DND-41 (cell line): ENCODE results near the gene GGN.
"Not testable (repeated sequence)": the region's sequence is repeated elsewhere in the genome, so short reads cannot be mapped to it uniquely, and the experiment has no call there.

Source experiments
- ATAC-seq: fragments of 200-7000 bp; cut with Tn5 transposase; 3 replicates; pipeline ENCODE4 v1.9.1; 2021; ENCODE audit warnings: low read depth; ENCODE audit not compliant: insufficient read depth
- DNase-seq: peaks from one replicate; pipeline ENCODE4 v3.0.0-alpha.2; 2020
- H2AFZ ChIP-seq: 2 replicates; pipeline ENCODE4 v1.6.0; 2012; ENCODE audit warnings: low read depth, low read length
- H3K27ac ChIP-seq: 2 replicates; pipeline ENCODE4 v1.5.1; 2012; ENCODE audit warnings: low read length, inconsistent platforms
- H3K27me3 ChIP-seq: fragments of 200-600 bp; sonication (generic); 2 replicates; pipeline ENCODE4 v1.6.0; 2012; ENCODE audit warnings: low read length, mild to moderate bottlenecking, inconsistent platforms; ENCODE audit not compliant: insufficient read depth, poor library complexity
- H3K36me3 ChIP-seq: 2 replicates; pipeline ENCODE4 v1.5.1; 2012; ENCODE audit warnings: low read length, inconsistent platforms; ENCODE audit not compliant: insufficient read depth
- H3K4me1 ChIP-seq: 2 replicates; pipeline ENCODE4 v1.5.1; 2012; ENCODE audit warnings: mild to moderate bottlenecking, low read length; ENCODE audit not compliant: insufficient read depth
- H3K4me2 ChIP-seq: 2 replicates; pipeline ENCODE4 v1.6.0; 2012; ENCODE audit warnings: mild to moderate bottlenecking, moderate library complexity, low read length, inconsistent platforms; ENCODE audit not compliant: insufficient read depth
- H3K4me3 ChIP-seq, 2 experiments: fragments of 200-600 bp in 1 of 2; shearing (Covaris generic) in 1 of 2; 2 replicates each; pipeline ENCODE4 v1.5.1; 2012 to 2016; ENCODE audit warnings: inconsistent platforms in 2 of 2, low read length in 2 of 2, mild to moderate bottlenecking in 2 of 2, low read depth in 1 of 2, moderate library complexity in 1 of 2
- H3K79me2 ChIP-seq: 2 replicates; pipeline ENCODE4 v1.6.0; 2012; ENCODE audit warnings: low read length, inconsistent platforms; ENCODE audit not compliant: insufficient read depth
- H3K9ac ChIP-seq: 2 replicates; pipeline ENCODE4 v1.6.0; 2012; ENCODE audit warnings: low read depth, mild to moderate bottlenecking, inconsistent platforms, low read length, moderate library complexity
- H3K9me3 ChIP-seq: 2 replicates; pipeline ENCODE4 v1.5.1; 2012; ENCODE audit warnings: low read length, moderate library complexity, mild to moderate bottlenecking, inconsistent platforms; ENCODE audit not compliant: insufficient read depth, severe bottlenecking
- H4K20me1 ChIP-seq: 2 replicates; pipeline ENCODE4 v1.6.0; 2012; ENCODE audit warnings: low read length; ENCODE audit not compliant: insufficient read depth
- EZH2 ChIP-seq: IDR thresholded peaks from 3 replicates; pipeline ENCODE4 v1.6.1; 2012; ENCODE audit warnings: borderline replicate concordance, low read depth, mild to moderate bottlenecking, moderate library complexity, low read length, inconsistent platforms; ENCODE audit not compliant: severe bottlenecking
- TF ChIP-seq, protein P1 (sequence below): IDR thresholded peaks from 2 replicates; pipeline ENCODE4 v1.5.1; 2012; ENCODE audit warnings: borderline replicate concordance, low read length, moderate library complexity, mild to moderate bottlenecking; ENCODE audit not compliant: poor library complexity, severe bottlenecking; ENCODE audit errors: extremely low read depth

Gene GGN

GRCh38 chr19:38433268-38433733 is 45.5 kb upstream of the GGN start, which contains the start of gene RYR1:
Gene RYR1, plus strand, starts transcription at chr19:38433691. Its CDS starts 139 bp downstream, at chr19:38433830.
- Histone ChIP-seq H3K36me3 (no peaks in the 10 kb centered on the region), H3K4me3 (no peak within 1 kb of the TSS), H3K4me2 (no peak within 1 kb of the TSS), H3K27me3 (no peaks in the 10 kb centered on the region), H4K20me1 (no peaks in the 10 kb centered on the region), H3K9ac (no peak within 1 kb of the TSS), H3K4me1 (no peaks in the 10 kb centered on the region), H3K9me3 (no peaks in the 10 kb centered on the region), H3K27ac (no peak within 1 kb of the TSS), H2AFZ (no peak within 1 kb of the TSS), H3K79me2 (no peaks in the 10 kb centered on the region)
- ATAC-seq (no peak), DNase-seq (no peak)
- TF ChIP-seq, protein P1, sequence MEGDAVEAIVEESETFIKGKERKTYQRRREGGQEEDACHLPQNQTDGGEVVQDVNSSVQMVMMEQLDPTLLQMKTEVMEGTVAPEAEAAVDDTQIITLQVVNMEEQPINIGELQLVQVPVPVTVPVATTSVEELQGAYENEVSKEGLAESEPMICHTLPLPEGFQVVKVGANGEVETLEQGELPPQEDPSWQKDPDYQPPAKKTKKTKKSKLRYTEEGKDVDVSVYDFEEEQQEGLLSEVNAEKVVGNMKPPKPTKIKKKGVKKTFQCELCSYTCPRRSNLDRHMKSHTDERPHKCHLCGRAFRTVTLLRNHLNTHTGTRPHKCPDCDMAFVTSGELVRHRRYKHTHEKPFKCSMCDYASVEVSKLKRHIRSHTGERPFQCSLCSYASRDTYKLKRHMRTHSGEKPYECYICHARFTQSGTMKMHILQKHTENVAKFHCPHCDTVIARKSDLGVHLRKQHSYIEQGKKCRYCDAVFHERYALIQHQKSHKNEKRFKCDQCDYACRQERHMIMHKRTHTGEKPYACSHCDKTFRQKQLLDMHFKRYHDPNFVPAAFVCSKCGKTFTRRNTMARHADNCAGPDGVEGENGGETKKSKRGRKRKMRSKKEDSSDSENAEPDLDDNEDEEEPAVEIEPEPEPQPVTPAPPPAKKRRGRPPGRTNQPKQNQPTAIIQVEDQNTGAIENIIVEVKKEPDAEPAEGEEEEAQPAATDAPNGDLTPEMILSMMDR = no peak
- no peak for TF ChIP-seq EZH2

GRCh38 chr19:38430931-38431330 is 43.1 kb upstream of the GGN start:
- peaks cover 1% of the 10 kb centered on the region for H3K4me1 ChIP-seq
- no peaks in the 10 kb centered on the region for H4K20me1 ChIP-seq
- no peak overlapping the region for H3K4me3 ChIP-seq
- H3K9me3 ChIP-seq = no peaks in the 10 kb centered on the region
- H3K27me3 ChIP-seq = no peaks in the 10 kb centered on the region
- H3K4me2 ChIP-seq = no peak overlapping the region
- H3K79me2 ChIP-seq = no peaks in the 10 kb centered on the region
- no peaks in the 10 kb centered on the region for H3K36me3 ChIP-seq
- H3K27ac ChIP-seq = no peak overlapping the region
- no peak for TF ChIP-seq EZH2
- TF ChIP-seq, protein P1 = no peak
- no peak overlapping the region for H2AFZ ChIP-seq
- no peak for ATAC-seq
- H3K9ac ChIP-seq = no peak overlapping the region
- no peak for DNase-seq

DNA sequence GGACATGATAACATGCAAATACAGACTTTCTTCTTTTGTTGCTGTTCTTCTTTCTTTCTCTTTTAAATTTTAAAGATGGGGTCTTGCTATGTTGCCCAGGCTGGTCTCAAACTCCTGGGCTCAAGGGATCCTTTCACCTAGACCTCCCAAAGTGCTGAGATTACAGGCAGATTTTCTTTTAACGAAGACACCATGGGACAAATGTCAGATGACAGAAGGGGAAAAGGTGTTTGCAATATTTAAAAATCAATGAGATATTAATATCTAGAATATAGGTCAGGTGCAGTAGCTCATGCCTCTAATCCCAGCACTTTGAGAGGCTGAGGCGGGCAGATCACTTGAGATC is 42.0 kb upstream of the GGN start:
- ATAC-seq = no peak
- no peaks in the 10 kb centered on the region for H4K20me1 ChIP-seq
- no peak overlapping the region for H3K27ac ChIP-seq
- peaks cover 7% of the 10 kb centered on the region for H3K4me1 ChIP-seq
- H3K27me3 ChIP-seq = no peaks in the 10 kb centered on the region
- no peak overlapping the region for H3K4me2 ChIP-seq
- TF ChIP-seq, protein P1 = no peak
- no peak for TF ChIP-seq EZH2
- no peak overlapping the region for H3K9ac ChIP-seq
- no peaks in the 10 kb centered on the region for H3K9me3 ChIP-seq
- no peak overlapping the region for H3K4me3 ChIP-seq
- no peak overlapping the region for H2AFZ ChIP-seq
- no peak for DNase-seq
- H3K36me3 ChIP-seq = no peaks in the 10 kb centered on the region
- no peaks in the 10 kb centered on the region for H3K79me2 ChIP-seq

DNA sequence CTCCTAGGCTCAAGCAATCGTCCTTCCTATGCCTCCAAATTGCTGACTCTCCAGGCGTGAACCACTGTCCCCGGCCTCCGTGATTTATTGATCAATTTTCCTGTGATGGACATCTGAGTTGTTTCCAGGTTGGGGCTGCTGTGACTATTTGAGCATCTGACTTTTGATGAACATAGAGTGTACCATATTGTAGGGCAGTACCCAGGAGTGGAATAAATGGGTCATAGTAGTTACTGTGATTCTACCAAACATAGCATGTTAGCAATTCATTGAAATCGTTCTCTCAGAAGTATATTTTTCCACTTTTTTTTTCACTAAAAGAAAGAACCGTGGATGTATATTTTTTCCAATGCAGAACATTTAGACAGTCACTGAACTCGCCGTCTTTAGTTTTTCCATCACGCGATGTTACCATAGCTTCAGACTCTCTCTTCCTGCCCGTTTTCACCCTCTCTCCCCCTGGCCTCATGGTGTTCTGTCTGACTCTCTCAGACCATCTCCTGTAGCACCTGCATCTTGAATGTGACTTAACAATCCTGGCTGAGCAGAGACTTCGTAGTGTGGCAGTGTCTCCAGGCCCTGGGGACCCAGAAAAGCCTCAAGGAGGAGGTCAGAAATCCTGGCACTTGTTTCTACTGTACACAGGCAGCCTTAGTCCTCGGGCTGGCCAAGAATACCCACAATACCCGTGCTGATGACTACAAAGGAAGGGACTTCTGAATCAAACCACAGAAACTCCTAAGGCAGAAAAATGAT is 41.4 kb upstream of the GGN start:
- Histone ChIP-seq H3K27ac (no peak overlapping the region), H3K4me2 (no peak overlapping the region), H3K9ac (no peak overlapping the region)

DNA sequence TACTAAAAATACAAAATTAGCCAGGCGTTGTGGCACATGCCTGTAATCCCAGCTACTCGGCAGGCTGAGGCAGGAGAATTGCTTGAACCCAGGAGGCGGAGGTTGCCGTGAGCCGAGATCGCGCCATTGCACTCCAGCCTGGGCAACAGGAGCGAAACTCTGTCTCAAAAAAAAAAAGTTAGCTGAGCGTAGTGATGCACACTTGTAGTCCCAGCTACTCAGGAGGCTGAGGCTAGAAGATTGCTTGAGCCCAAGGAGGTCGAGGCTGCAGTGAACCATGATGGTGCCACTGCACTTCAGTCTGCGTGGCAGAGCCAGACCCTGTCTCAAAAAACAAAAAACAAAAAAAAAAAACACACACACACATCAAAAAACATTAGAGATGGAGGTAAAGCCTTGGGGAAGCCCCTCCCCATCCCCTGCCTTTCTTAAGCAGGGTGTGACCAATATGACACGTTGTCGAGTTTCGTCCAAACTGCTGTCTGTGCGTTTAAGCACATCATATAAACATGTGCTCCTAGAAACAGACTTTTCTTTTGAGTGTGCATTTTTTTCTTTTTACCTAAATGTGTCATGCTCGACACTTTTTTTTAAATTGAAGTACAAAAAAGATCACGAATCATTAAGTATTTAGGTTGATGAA is 39.3 kb upstream of the GGN start:
- not testable (repeated sequence) for H3K4me2 ChIP-seq, H3K27me3 ChIP-seq, DNase-seq, H3K27ac ChIP-seq, ATAC-seq, H3K4me1 ChIP-seq, H3K9ac ChIP-seq, H2AFZ ChIP-seq, H3K36me3 ChIP-seq, H4K20me1 ChIP-seq, H3K79me2 ChIP-seq, H3K9me3 ChIP-seq, H3K4me3 ChIP-seq

More for the DNA sequence above, 41.4 kb upstream of the GGN start:
- H3K79me2 ChIP-seq = no peaks in the 10 kb centered on the region
- no peak for TF ChIP-seq EZH2
- H4K20me1 ChIP-seq = no peaks in the 10 kb centered on the region
- H3K27me3 ChIP-seq = no peaks in the 10 kb centered on the region
- H3K9me3 ChIP-seq = no peaks in the 10 kb centered on the region
- H2AFZ ChIP-seq = no peak overlapping the region
- no peak for ATAC-seq
- no peak for DNase-seq
- no peak overlapping the region for H3K4me3 ChIP-seq
- peaks cover 7% of the 10 kb centered on the region for H3K4me1 ChIP-seq
- H3K36me3 ChIP-seq = no peaks in the 10 kb centered on the region
